SK-N-SH treated with all-trans-retinoic acid at 6 μM for 48 hours (cell line): Measurements from ENCODE around the gene TAF6.

Experiments
- ATAC-seq: fragments of 200-7000 bp; cut with Tn5 transposase; 3 replicates; pipeline ENCODE4 v1.9.1; 2020; ENCODE audit warnings: mild to moderate bottlenecking, moderate library complexity
- ARNTL ChIP-seq: fragments of 450-650 bp; formaldehyde crosslinking; IDR thresholded peaks from 2 replicates; pipeline ENCODE4 v1.5.0; 2020; ENCODE audit warnings: low read depth, mild to moderate bottlenecking, moderate library complexity, borderline replicate concordance
- BACH2 ChIP-seq: fragments of 250-450 bp; sonication (Bioruptor Pico); IDR thresholded peaks from 2 replicates; pipeline ENCODE4 v1.9.0; 2021; ENCODE audit warnings: mild to moderate bottlenecking, borderline replicate concordance
- CSDC2 ChIP-seq: fragments of 250-450 bp; sonication (Bioruptor Pico); IDR thresholded peaks from 2 replicates; pipeline ENCODE4 v1.5.0; 2020; ENCODE audit warnings: mild to moderate bottlenecking, moderate library complexity
- CSRNP3 ChIP-seq: fragments of 250-450 bp; sonication (Bioruptor Pico); IDR thresholded peaks from 2 replicates; pipeline ENCODE4 v1.5.1; 2021; ENCODE audit warnings: mild to moderate bottlenecking, moderate library complexity
- ESRRG ChIP-seq: fragments of 250-450 bp; sonication (Bioruptor Pico); IDR thresholded peaks from 2 replicates; pipeline ENCODE4 v1.6.1; 2021; ENCODE audit warnings: mild to moderate bottlenecking
- GLIS3 ChIP-seq: fragments of 250-450 bp; sonication (Bioruptor Pico); IDR thresholded peaks from 2 replicates; pipeline ENCODE4 v1.5.0; 2020; ENCODE audit warnings: mild to moderate bottlenecking, moderate library complexity
- ISL1 ChIP-seq: fragments of 250-450 bp; sonication (Bioruptor Pico); IDR thresholded peaks from 2 replicates; pipeline ENCODE4 v2.1.2; 2022; ENCODE audit warnings: mild to moderate bottlenecking, moderate library complexity
- OSR1 ChIP-seq: fragments of 250-450 bp; sonication (Bioruptor Pico); IDR thresholded peaks from 2 replicates; pipeline ENCODE4 v1.8.0; 2022; ENCODE audit warnings: moderate library complexity, mild to moderate bottlenecking, inconsistent platforms
- PATZ1 ChIP-seq: fragments of 250-450 bp; sonication (Bioruptor Pico); IDR thresholded peaks from 2 replicates; pipeline ENCODE4 v1.8.0; 2020; ENCODE audit warnings: mild to moderate bottlenecking, moderate library complexity, borderline replicate concordance
- PPARA ChIP-seq: fragments of 250-450 bp; sonication (Bioruptor Pico); IDR thresholded peaks from 2 replicates; pipeline ENCODE4 v1.5.0; 2020; ENCODE audit warnings: mild to moderate bottlenecking, borderline replicate concordance
- RARB ChIP-seq: fragments of 250-450 bp; sonication (Bioruptor Pico); IDR thresholded peaks from 2 replicates; pipeline ENCODE4 v1.8.0; 2021; ENCODE audit warnings: mild to moderate bottlenecking, moderate library complexity
- SNAI2 ChIP-seq: fragments of 250-450 bp; sonication (Bioruptor Pico); IDR thresholded peaks from 2 replicates; pipeline ENCODE4 v1.5.0; 2020; ENCODE audit warnings: mild to moderate bottlenecking, moderate library complexity
- TCF4 ChIP-seq: fragments of 250-450 bp; sonication (Bioruptor Pico); IDR thresholded peaks from 2 replicates; pipeline ENCODE4 v1.8.0; 2021; ENCODE audit warnings: mild to moderate bottlenecking, moderate library complexity, borderline replicate concordance
- TOX ChIP-seq: fragments of 250-450 bp; sonication (Bioruptor Pico); IDR thresholded peaks from 2 replicates; pipeline ENCODE4 v1.8.0; 2021; ENCODE audit warnings: mild to moderate bottlenecking, moderate library complexity, borderline replicate concordance
- TSHZ2 ChIP-seq: fragments of 250-450 bp; sonication (Bioruptor Pico); IDR thresholded peaks from 2 replicates; pipeline ENCODE4 v1.5.0; 2020; ENCODE audit warnings: mild to moderate bottlenecking, moderate library complexity
- ZC3H10 ChIP-seq: fragments of 250-450 bp; sonication (Bioruptor Pico); IDR thresholded peaks from 2 replicates; pipeline ENCODE4 v1.5.1; 2021; ENCODE audit warnings: mild to moderate bottlenecking, moderate library complexity
- ZFP3 ChIP-seq: fragments of 250-450 bp; sonication (Bioruptor Pico); IDR thresholded peaks from 2 replicates; pipeline ENCODE4 v1.5.0; 2020; ENCODE audit warnings: mild to moderate bottlenecking, moderate library complexity
- ZNF565 ChIP-seq: fragments of 450-650 bp; formaldehyde crosslinking; conservative IDR thresholded peaks from 2 replicates; pipeline ENCODE4 v1.5.0; 2020; ENCODE audit warnings: low read depth, mild to moderate bottlenecking, moderate library complexity
- ZNF70 ChIP-seq: fragments of 450-650 bp; formaldehyde crosslinking; IDR thresholded peaks from 2 replicates; pipeline ENCODE4 v1.5.0; 2020; ENCODE audit warnings: mild to moderate bottlenecking, moderate library complexity
- ZNF8 ChIP-seq: fragments of 450-650 bp; formaldehyde crosslinking; IDR thresholded peaks from 2 replicates; pipeline ENCODE4 v1.5.0; 2020; ENCODE audit warnings: mild to moderate bottlenecking, moderate library complexity
- TF ChIP-seq, protein P1 (sequence below): fragments of 250-450 bp; sonication (Bioruptor Pico); IDR thresholded peaks from 2 replicates; pipeline ENCODE4 v1.5.1; 2020; ENCODE audit warnings: low read depth, mild to moderate bottlenecking, moderate library complexity
- TF ChIP-seq, protein P2 (sequence below): fragments of 250-450 bp; sonication (Bioruptor Pico); IDR thresholded peaks from 2 replicates; pipeline ENCODE4 v1.8.0; 2021; ENCODE audit warnings: low read depth, mild to moderate bottlenecking, moderate library complexity, borderline replicate concordance

TAF6 gene

GRCh38 chr7:100141555-100141949, 22.4 kb upstream of the TAF6 start:
- no peak; the same call in 2 of the 3 replicates for ATAC-seq
- TF ChIP-seq RARB (CRISPR knock-in tag) (no peak), TCF4 (CRISPR knock-in tag) (no peak), ZNF70 (CRISPR knock-in tag) (no peak), ESRRG (no peak), ZFP3 (CRISPR knock-in tag) (no peak), TSHZ2 (CRISPR knock-in tag) (no peak), CSDC2 (CRISPR knock-in tag) (no peak), ISL1 (CRISPR knock-in tag) (no peak), PPARA (no peak), ZNF565 (CRISPR knock-in tag) (no peak), ARNTL (CRISPR knock-in tag) (no peak), PATZ1 (CRISPR knock-in tag) (no peak), OSR1 (CRISPR knock-in tag) (no peak)
- TF ChIP-seq, protein P1, sequence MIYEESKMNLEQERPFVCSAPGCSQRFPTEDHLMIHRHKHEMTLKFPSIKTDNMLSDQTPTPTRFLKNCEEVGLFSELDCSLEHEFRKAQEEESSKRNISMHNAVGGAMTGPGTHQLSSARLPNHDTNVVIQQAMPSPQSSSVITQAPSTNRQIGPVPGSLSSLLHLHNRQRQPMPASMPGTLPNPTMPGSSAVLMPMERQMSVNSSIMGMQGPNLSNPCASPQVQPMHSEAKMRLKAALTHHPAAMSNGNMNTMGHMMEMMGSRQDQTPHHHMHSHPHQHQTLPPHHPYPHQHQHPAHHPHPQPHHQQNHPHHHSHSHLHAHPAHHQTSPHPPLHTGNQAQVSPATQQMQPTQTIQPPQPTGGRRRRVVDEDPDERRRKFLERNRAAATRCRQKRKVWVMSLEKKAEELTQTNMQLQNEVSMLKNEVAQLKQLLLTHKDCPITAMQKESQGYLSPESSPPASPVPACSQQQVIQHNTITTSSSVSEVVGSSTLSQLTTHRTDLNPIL (CRISPR knock-in tag), result no peak

GRCh38 chr7:100137851-100138760, 18.9 kb upstream of the TAF6 start:
- ATAC-seq, result no peak
- no peak for TF ChIP-seq ZFP3 (CRISPR knock-in tag)
- TF ChIP-seq ZNF70 (CRISPR knock-in tag), result no peak
- no peak for TF ChIP-seq ARNTL (CRISPR knock-in tag)
- TF ChIP-seq ZNF8 (CRISPR knock-in tag), result no peak
- TF ChIP-seq ZNF565 (CRISPR knock-in tag), result no peak
- no peak for TF ChIP-seq SNAI2 (CRISPR knock-in tag)
- no peak for TF ChIP-seq OSR1 (CRISPR knock-in tag)
- no peak for TF ChIP-seq BACH2 (CRISPR knock-in tag)
- TF ChIP-seq, protein P1 (CRISPR knock-in tag), result no peak
- no peak for TF ChIP-seq RARB (CRISPR knock-in tag)
- no peak for TF ChIP-seq TOX (CRISPR knock-in tag)
- no peak for TF ChIP-seq TCF4 (CRISPR knock-in tag)
- no peak for TF ChIP-seq ZC3H10 (CRISPR knock-in tag)
- TF ChIP-seq, protein P2, sequence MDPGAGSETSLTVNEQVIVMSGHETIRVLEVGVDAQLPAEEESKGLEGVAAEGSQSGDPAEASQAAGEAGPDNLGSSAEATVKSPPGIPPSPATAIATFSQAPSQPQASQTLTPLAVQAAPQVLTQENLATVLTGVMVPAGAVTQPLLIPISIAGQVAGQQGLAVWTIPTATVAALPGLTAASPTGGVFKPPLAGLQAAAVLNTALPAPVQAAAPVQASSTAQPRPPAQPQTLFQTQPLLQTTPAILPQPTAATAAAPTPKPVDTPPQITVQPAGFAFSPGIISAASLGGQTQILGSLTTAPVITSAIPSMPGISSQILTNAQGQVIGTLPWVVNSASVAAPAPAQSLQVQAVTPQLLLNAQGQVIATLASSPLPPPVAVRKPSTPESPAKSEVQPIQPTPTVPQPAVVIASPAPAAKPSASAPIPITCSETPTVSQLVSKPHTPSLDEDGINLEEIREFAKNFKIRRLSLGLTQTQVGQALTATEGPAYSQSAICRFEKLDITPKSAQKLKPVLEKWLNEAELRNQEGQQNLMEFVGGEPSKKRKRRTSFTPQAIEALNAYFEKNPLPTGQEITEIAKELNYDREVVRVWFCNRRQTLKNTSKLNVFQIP (CRISPR knock-in tag), result no peak
- no peak for TF ChIP-seq GLIS3
- TF ChIP-seq ISL1 (CRISPR knock-in tag), result no peak
- no peak for TF ChIP-seq PPARA
- no peak for TF ChIP-seq ESRRG
- no peak for TF ChIP-seq CSRNP3
